Activated CD4-positive, CD25-positive, alpha-beta regulatory T cell treated with anti-CD3 and anti-CD28 coated beads, Interleukin-2, amount 50 U/mL, for 72 hours (primary cell): Measurements from ENCODE around the gene SCUBE3.

ENCODE experiments used
- DNase-seq: peaks from one replicate; pipeline ENCODE4 v3.0.0; 2021

Gene SCUBE3

GRCh38 chr6:35213824-35214756 is at the start of gene SCUBE3:
Gene SCUBE3, plus strand, starts transcription at chr6:35213956. Its CDS starts 463 bp downstream, at chr6:35214419.
- peak; percentile 31 for DNase-seq

GRCh38 chr6:35164277-35164676 is 49.5 kb upstream of the SCUBE3 start:
- no peak for DNase-seq

GRCh38 chr6:35164868-35165267 is 48.9 kb upstream of the SCUBE3 start:
- DNase-seq = no peak

DNA sequence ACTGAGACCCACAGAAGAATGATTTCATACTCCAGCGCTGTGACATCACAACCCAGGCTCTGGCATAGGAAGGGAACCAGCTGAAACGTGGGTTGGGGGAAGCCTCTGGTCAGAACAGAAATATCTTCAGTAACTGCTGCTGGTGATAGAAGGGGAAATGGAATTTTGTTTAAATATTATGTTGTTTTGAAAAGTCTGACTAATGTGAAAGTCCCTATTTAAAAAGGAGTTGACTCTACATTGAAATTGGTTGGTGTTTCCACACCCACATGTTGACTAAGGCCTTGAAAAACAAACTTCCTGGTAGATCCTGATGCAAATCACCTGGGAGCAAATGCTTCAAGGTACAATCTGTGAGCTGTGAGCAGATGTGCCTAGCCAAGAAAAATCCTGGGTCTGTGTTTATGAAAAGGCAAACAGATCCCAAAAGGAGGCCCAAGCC is 48.1 kb upstream of the SCUBE3 start:
- DNase-seq = no peak

DNA sequence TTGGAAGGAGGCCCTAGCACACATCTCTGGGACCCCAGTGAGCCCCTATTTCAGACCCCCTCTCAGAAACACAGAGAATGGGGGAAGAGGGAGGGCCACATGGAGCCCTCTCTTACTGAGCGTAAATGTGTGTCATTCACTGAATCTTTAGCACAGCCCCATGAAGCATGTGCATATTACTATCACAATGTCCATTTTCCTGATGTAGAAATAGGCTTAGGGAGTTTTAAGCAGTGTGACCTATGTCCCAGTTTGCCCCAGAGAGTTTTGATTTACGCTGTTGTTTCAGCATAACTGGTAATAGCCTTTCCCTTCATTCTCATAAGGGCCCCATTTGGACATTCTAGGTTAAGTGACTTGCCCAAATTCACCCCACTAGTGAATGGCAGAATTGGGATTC is 47.6 kb upstream of the SCUBE3 start:
- DNase-seq = no peak

GRCh38 chr6:35166520-35166919 is 47.2 kb upstream of the SCUBE3 start:
- DNase-seq = no peak

DNA sequence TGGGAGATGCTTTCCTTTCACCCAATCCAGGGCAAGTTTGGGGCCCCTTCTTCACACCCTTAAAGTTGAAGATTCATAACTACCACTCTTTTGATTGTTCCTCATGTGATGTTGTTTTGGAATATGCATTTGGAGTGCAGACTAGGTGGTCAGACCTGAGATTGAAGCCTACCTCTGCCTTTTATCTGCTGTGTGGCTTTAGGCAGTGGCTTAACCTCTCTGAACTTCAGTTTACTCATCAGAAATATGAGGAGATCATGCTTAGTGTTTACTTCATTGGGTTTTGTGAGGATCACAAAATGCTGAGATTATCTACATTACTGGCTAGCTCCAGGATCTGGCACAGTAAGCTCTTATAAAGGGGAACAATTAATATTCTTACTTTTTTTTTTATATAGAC is 46.3 kb upstream of the SCUBE3 start:
- DNase-seq = no peak

DNA sequence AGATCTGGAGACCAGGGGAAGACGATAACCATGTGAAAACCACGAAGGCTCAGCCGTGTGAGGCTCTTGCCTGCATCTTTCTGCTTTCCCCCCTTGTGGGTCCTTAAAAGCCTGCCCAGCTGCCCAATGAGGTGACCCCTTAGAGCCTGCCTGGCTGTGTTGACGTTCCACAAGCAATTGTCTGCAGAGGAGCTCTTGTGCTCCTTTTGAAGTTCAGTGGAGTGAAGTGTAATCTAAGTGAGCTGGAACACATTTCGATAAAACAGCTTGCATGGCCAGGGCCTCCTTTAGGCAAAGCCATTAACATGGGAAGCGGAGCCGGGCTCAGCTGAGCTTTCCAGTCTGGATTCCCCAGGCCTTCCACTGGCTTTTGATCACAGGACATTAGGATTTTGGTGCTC is 45.3 kb upstream of the SCUBE3 start:
- DNase-seq = no peak

- DNase-seq = no peak
Observed at GRCh38 chr6:35170166-35170565, 43.6 kb upstream of the SCUBE3 start.

GRCh38 chr6:35170891-35171290 is 42.9 kb upstream of the SCUBE3 start:
- DNase-seq = no peak

- DNase-seq = no peak
Observed at GRCh38 chr6:35173044-35173426, 40.7 kb upstream of the SCUBE3 start.

- DNase-seq = no peak
Observed at GRCh38 chr6:35173427-35174087, 40.2 kb upstream of the SCUBE3 start.

DNA sequence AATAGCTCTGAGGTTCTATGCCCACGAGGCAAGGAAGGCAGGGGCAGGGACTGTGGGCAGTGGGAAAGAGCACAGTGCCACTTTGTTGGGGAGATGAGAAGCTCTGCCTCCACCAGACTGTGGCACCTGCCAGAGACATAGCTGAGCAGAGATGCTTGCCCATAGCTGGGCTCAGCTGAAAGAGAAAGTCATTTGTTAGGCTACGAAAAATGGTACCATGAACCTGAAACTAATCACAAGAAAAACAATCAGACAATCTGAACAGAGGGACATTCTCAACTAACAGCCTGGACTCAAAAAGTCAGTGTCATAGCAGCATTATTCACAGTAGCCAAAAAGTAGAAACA is 39.7 kb upstream of the SCUBE3 start:
- no peak for DNase-seq

GRCh38 chr6:35174501-35174900 is 39.3 kb upstream of the SCUBE3 start:
- no peak for DNase-seq

- DNase-seq = no peak
Observed at GRCh38 chr6:35176301-35177024, 37.3 kb upstream of the SCUBE3 start.

GRCh38 chr6:35177157-35177556 is 36.6 kb upstream of the SCUBE3 start:
- no peak for DNase-seq

DNA sequence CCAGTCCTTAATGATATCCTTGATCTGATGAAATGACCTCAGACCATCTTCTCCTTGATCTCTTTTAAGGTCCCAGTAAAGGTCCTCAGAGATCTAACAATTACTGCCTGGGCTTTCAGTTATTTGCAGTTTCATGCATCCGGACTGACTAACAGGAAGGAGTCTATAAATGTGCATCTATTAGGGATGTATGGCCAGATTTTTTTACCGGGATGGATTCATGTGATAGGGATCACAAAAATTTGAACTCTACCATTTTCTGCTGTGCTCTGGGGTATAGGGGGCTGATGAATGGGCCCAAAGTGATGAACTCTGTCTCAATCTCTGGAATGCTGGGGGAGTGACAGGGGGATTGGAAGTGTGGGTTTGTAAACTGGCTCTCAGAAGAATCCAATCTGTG is 36.2 kb upstream of the SCUBE3 start:
- DNase-seq = no peak

DNA sequence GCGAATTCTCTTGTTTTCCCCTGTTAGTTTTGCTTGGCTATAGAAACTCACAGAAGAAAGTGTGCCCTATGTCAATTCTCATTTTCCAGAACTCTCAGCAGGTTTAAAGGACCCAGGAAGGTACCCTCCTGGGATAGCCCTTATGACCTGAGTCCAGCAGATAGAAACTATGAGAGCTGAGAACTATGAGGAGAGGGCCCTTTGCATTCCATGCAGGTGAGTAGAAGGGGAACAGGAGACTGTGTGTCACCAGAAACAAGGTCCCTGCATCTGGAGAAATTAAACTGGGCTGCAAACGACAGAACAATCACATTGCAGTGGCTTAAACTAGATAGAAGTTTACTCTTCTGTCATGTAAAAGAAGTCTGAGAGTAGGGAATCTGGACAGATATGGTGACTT is 35.7 kb upstream of the SCUBE3 start:
- DNase-seq = no peak

GRCh38 chr6:35178932-35179832 is 34.6 kb upstream of the SCUBE3 start:
- DNase-seq = no peak

DNA sequence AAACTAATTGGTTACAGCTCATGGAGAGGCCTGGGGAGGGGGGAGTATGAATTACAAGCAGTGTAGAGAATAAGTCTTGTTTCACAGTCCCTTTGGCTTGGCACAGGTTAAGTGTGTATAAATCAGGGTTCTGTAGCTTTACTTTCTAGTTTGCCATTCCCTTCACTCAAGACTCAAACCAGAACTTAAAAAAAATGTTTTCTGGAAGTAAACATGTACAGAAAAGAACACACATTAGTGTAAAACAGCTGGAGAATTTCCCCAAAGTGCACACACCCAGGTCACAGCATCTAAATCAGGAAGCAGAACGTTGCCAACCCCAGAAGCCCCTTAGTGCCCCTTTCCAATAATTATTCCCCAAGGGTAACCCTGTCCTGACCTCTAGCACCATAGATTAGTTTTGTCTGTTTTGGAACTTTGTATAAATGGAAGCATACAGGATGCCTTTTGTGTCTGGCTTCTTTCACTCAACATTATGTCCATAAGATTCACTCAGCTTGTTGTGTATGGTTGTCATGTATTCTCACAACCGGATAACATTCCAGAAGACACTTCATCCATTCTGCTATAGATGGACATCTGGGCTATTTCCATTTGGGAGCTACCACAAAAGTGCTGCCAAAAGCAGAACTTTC is 33.7 kb upstream of the SCUBE3 start:
- no peak for DNase-seq

DNA sequence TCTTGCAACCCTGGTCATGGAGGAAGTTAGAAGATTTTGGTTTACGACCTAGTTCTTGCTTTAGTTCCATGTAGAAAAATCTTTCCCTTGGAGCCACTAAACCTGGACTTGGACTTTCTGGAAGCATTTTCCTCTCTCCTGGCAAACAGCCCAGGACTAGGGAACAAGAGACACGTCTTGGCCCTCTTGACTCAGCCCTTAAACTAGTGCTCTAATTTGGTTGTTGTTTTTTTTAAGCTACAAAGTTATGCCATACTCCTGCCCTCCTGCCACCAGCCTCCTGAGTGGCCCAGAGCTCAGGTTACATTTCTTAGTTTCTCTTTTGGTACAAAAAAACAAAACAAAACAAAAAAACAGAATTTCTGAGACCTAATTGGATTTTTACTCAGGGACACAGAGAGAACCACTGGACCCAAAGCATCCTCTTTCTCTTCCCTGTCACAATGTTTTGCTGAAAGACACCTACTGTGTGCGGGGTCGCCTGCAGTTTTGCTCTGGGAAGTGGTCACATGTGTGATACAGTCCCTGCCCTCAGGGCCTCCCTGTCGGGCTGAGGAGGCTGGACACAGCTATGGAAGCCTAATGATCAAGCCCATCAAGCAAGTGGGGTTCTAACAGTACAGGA is 32.3 kb upstream of the SCUBE3 start:
- no peak for DNase-seq
